ENCODE results near the gene UBE2N. TPM values are rescaled to one million over a fixed set of nuclear protein-coding genes. Genes with fewer than 3 reads are reported as not detected.

Gene UBE2N
- total RNA-seq, 3 donors from 2014 or later: 65.5 to 92.2 (median 81.3) TPM

DNA sequence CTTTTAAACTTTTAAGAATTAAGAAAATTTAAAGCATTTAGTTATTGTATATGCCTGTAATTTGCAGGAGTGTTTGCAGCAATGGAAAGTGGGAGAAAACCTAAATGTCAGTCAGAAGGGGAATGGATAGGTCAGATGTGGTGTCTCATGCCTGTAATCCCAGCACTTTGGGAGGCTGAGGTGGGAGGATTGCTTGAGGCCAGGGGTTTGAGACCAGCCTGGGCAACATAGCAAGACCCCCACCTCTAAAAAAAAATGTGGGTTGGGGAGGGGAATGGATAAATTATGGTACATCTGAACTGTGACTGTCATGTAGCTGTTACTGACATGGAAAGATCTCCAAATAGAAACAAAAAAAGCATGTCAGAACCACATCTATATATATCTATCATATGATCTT, 27.6 kb upstream of the UBE2N start:
- TF ChIP-seq CTCF (IDR thresholded peaks at IDR 0.05): no peak

GRCh38 chr12:93468008-93468371, 26.2 kb upstream of the UBE2N start:
- peak overlapping the region; percentile 31 for H3K4me3 ChIP-seq
- DNase-seq: no peak
- peaks cover 14% of the 10 kb centered on the region for H3K4me1 ChIP-seq (ENCODE audit: low read depth)
- intact Hi-C loops (cut with DNase I, micrococcal nuclease): no loop called here
- ATAC-seq: peak; percentile 36
- no peaks in the 10 kb centered on the region for H3K36me3 ChIP-seq (ENCODE audit: low read depth)
- no peak for TF ChIP-seq CTCF (IDR thresholded peaks at IDR 0.05)
- H3K9me3 ChIP-seq: no peaks in the 10 kb centered on the region

More for the DNA sequence above, 27.6 kb upstream of the UBE2N start:
- Histone ChIP-seq H3K36me3 (ENCODE audit: low read depth) (peaks cover 5% of the 10 kb centered on the region), H3K4me1 (ENCODE audit: low read depth) (peaks cover 14% of the 10 kb centered on the region), H3K4me3 (no peak overlapping the region), H3K9me3 (no peaks in the 10 kb centered on the region)
- DNase-seq: no peak
- intact Hi-C loops (cut with DNase I, micrococcal nuclease): no loop called here
- no peak for ATAC-seq

GRCh38 chr12:93467351-93468007, 25.7 kb upstream of the UBE2N start, which contains the start of gene MRPL42:
Gene MRPL42 (plus strand): TSS chr12:93467514. CDS start chr12:93469286, 1,772 bp downstream.
- Histone ChIP-seq H3K36me3 (ENCODE audit: low read depth) (no peaks in the 10 kb centered on the region), H3K4me1 (ENCODE audit: low read depth) (peaks cover 14% of the 10 kb centered on the region), H3K4me3 (peak within 1 kb of the TSS; percentile 31), H3K9me3 (no peaks in the 10 kb centered on the region)
- ATAC-seq (peak; percentile 98), DNase-seq (peak; percentile 92 to 98 (median 96))
- peak; percentile 64 for TF ChIP-seq CTCF (IDR thresholded peaks at IDR 0.05)
- intact Hi-C loops (cut with DNase I, micrococcal nuclease): no loop called here

- no peak for TF ChIP-seq CTCF (IDR thresholded peaks at IDR 0.05)
- no peaks in the 10 kb centered on the region for H3K36me3 ChIP-seq (ENCODE audit: low read depth)
- DNase-seq (peak in 2 of 3 donors; percentile 10 to 49), ATAC-seq (no peak)
- H3K4me1 ChIP-seq (ENCODE audit: low read depth): peaks cover 14% of the 10 kb centered on the region
- no peak overlapping the region for H3K4me3 ChIP-seq
- H3K9me3 ChIP-seq: no peaks in the 10 kb centered on the region
- intact Hi-C loops (cut with DNase I, micrococcal nuclease): no loop called here
Observed at GRCh38 chr12:93466625-93467350, 25.0 kb upstream of the UBE2N start.

DNA sequence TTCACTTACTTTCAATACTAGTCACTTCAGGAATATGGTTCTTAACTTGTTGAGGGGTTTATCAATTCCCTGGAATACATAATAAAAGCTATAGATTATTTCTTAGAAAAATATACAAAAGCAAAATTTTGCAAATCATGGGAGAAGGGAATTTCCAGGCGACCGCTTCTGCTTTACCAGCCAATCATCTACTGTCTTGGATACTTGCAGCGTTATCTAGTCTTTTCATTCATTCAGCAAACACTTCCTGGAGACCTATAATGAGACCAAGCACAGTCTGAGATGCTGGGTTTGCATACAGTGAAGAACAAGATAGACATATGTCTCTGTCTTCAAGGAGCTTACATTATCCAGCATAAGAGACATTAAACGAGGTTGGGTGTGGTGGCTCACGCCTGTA, 24.1 kb upstream of the UBE2N start:
- DNase-seq (no peak), ATAC-seq (no peak)
- no peaks in the 10 kb centered on the region for H3K9me3 ChIP-seq
- no peak overlapping the region for H3K4me3 ChIP-seq
- no peaks in the 10 kb centered on the region for H3K36me3 ChIP-seq (ENCODE audit: low read depth)
- no peak for TF ChIP-seq CTCF (IDR thresholded peaks at IDR 0.05)
- intact Hi-C loops (cut with DNase I, micrococcal nuclease): no loop called here
- H3K4me1 ChIP-seq (ENCODE audit: low read depth): peaks cover 14% of the 10 kb centered on the region
